Endothelial cell of umbilical vein (primary cell): ENCODE measurements around the gene GIPC1. TPM values are rescaled to one million over a fixed set of nuclear protein-coding genes. Genes with fewer than 3 reads are reported as not detected.

Experiments used
- BruUV-seq: library from RNA; stranded (reverse); fragments of 400-500 nt; replicated peaks from 2 replicates; lab custom pipeline; 2021; lab: Mats Ljungman, UMichigan
- CTCF ChIA-PET: fragments of 300-600, 350-600 bp; sonication (Branson Sonifier 250); formaldehyde crosslinking; loops from one replicate; lab custom pipeline; 2021; ENCODE audit warnings: antibody characterized with exemption, inconsistent platforms; lab: Charles Lee
- POLR2A ChIA-PET: fragments of 300-600, 350-600 bp; sonication (Branson Sonifier 250); formaldehyde crosslinking; loops from one replicate; lab custom pipeline; 2021; ENCODE audit warnings: antibody characterized with exemption, inconsistent platforms; lab: Charles Lee
- DNase-seq: peaks from one replicate; pipeline ENCODE4 v3.0.0-alpha.2; 2011; ENCODE audit warnings: low read depth, low spot score
- FAIRE-seq: peaks from 2 replicates; lab custom pipeline; 2011; peaks lifted over from hg19 to GRCh38; lab: Jason Lieb, UNC
- H2AFZ ChIP-seq: 2 replicates; pipeline ENCODE4 v1.6.0; 2012; ENCODE audit warnings: low read depth, low read length, control low read depth, inconsistent platforms
- H3K27ac ChIP-seq: 2 replicates; pipeline ENCODE4 v1.5.1; 2011; ENCODE audit warnings: low read depth, mild to moderate bottlenecking, control low read depth, low read length, moderate library complexity; ENCODE audit not compliant: insufficient read depth
- H3K27me3 ChIP-seq, 2 experiments: 2 replicates each; pipeline versions ENCODE4 v1.6.0 to v1.6.1; 2011; ENCODE audit warnings: low read length in 2 of 2, mixed read lengths in 1 of 2; ENCODE audit not compliant: control insufficient read depth in 2 of 2, insufficient read depth in 2 of 2
- H3K36me3 ChIP-seq, 2 experiments: 2 replicates in 1 of 2; 3 replicates in 1 of 2; pipeline ENCODE4 v1.5.1; 2011; ENCODE audit warnings: low read length in 2 of 2, mild to moderate bottlenecking in 1 of 2, moderate library complexity in 1 of 2; ENCODE audit not compliant: control insufficient read depth in 2 of 2, insufficient read depth in 2 of 2; ENCODE audit errors: extremely low read depth in 1 of 2
- H3K4me1 ChIP-seq: 3 replicates; pipeline ENCODE4 v1.5.1; 2011; ENCODE audit warnings: mild to moderate bottlenecking, low read length; ENCODE audit not compliant: control insufficient read depth, insufficient read depth; ENCODE audit errors: extremely low read depth
- H3K4me2 ChIP-seq: 2 replicates; pipeline ENCODE4 v1.6.1; 2011; ENCODE audit warnings: low read length, control low read depth, mixed read lengths; ENCODE audit not compliant: insufficient read depth
- H3K4me3 ChIP-seq, 3 experiments: fragments of 200-600 bp in 1 of 3; sonication (generic), shearing (Covaris generic) in 1 of 3; replicated peaks in 1 of 3; 2 replicates each; pipeline ENCODE4 v1.5.1; 2011 to 2016; ENCODE audit warnings: control low read depth in 3 of 3, low read length in 3 of 3, mild to moderate bottlenecking in 2 of 3, inconsistent platforms in 1 of 3, low read depth in 1 of 3, moderate library complexity in 1 of 3; ENCODE audit not compliant: insufficient read depth in 1 of 3
- H3K79me2 ChIP-seq: 2 replicates; pipeline ENCODE4 v1.6.0; 2012; ENCODE audit warnings: low read length, inconsistent platforms; ENCODE audit not compliant: control insufficient read depth, insufficient read depth
- H3K9ac ChIP-seq: replicated peaks from 2 replicates; pipeline ENCODE3; 2011; ENCODE audit warnings: low read length, control low read depth; ENCODE audit not compliant: insufficient read depth; ENCODE audit errors: extremely low read depth
- H3K9me1 ChIP-seq: replicated peaks from 3 replicates; pipeline ENCODE4 v1.6.0; 2011; ENCODE audit warnings: mild to moderate bottlenecking, low read length; ENCODE audit not compliant: control insufficient read depth, insufficient read depth; ENCODE audit errors: extremely low read depth
- H3K9me3 ChIP-seq: replicated peaks from 2 replicates; pipeline ENCODE4 v1.5.1; 2012; ENCODE audit warnings: low read length, inconsistent platforms; ENCODE audit not compliant: control insufficient read depth, insufficient read depth
- H4K20me1 ChIP-seq: replicated peaks from 2 replicates; pipeline ENCODE3; 2011; ENCODE audit warnings: mild to moderate bottlenecking, low read length; ENCODE audit not compliant: control insufficient read depth, insufficient read depth; ENCODE audit errors: extremely low read depth
- EZH2 ChIP-seq: IDR thresholded peaks from 2 replicates; pipeline ENCODE4 v1.6.1; 2012; ENCODE audit warnings: borderline replicate concordance, low read depth, mild to moderate bottlenecking, moderate library complexity, low read length, inconsistent platforms; ENCODE audit not compliant: severe bottlenecking
- FOS ChIP-seq: IDR thresholded peaks from 2 replicates; pipeline ENCODE4 v1.6.1; 2011; ENCODE audit warnings: mild to moderate bottlenecking, low read length, moderate library complexity, borderline replicate concordance; ENCODE audit not compliant: insufficient read depth
- GATA2 ChIP-seq: IDR thresholded peaks from 2 replicates; pipeline ENCODE4 v1.7.0; 2011; ENCODE audit warnings: low read depth, mild to moderate bottlenecking, moderate library complexity, mixed read lengths, low read length; ENCODE audit not compliant: insufficient read length, insufficient read depth
- JUN ChIP-seq: IDR thresholded peaks from 2 replicates; pipeline ENCODE4 v1.6.1; 2011; ENCODE audit warnings: borderline replicate concordance, low read depth; ENCODE audit not compliant: insufficient read length, insufficient read depth
- MYC ChIP-seq: IDR thresholded peaks from one replicate; pipeline ENCODE4 v1.6.1; 2011; ENCODE audit warnings: mild to moderate bottlenecking, low read depth, low read length
- POLR2A ChIP-seq: IDR thresholded peaks from 2 replicates; pipeline ENCODE4 v1.6.1; 2012; ENCODE audit warnings: low read depth, mild to moderate bottlenecking, control low read depth, low read length
- POLR2AphosphoS5 ChIP-seq: IDR thresholded peaks from 2 replicates; pipeline ENCODE4 v1.6.1; 2012; ENCODE audit warnings: low read depth, mild to moderate bottlenecking, control low read depth, low read length, moderate library complexity; ENCODE audit not compliant: insufficient read depth
- dilution Hi-C: fragments of 300-500 bp; cut with MboI; formaldehyde crosslinking; loops from one replicate; pipeline ENCODE4 v1.15.0; 2019; ENCODE audit warnings: low sequenced_read_pairs; ENCODE audit not compliant: extremely low pct_ligation_motif_present
- intact Hi-C: fragments of 100-400 bp; cut with micrococcal nuclease; formaldehyde crosslinking; loops from one replicate; pipeline ENCODE4 v1.10.0; 2022
- polyA plus RNA-seq, 4 experiments: library from polyadenylated mRNA; depleted of rRNA in 3 of 4; stranded (reverse) in 3 of 4; unstranded in 1 of 4; fragments of >200 nt; gene quantifications; 2 replicates each; pipeline versions ENCODE4 v1.2.1 to v1.2.3, GENCODE V29; 2011 to 2012; ENCODE audit warnings: missing spikeins in 1 of 4
- total RNA-seq: library from RNA; stranded (reverse); gene quantifications from 2 replicates; pipeline ENCODE4 v1.2.3, GENCODE V29; 2021
- TF ChIP-seq, protein P1 (sequence below): IDR thresholded peaks from 2 replicates; pipeline ENCODE4 v1.6.1; 2011; ENCODE audit not compliant: insufficient read depth, insufficient read length
- TF ChIP-seq, protein P2 (sequence below), 2 donors: IDR thresholded peaks; 1 replicate in 1 of 2; 2 replicates in 1 of 2; pipeline ENCODE4 v1.5.1; 2011; ENCODE audit warnings: low read length in 2 of 2, mild to moderate bottlenecking in 2 of 2, moderate library complexity in 2 of 2, control low read depth in 1 of 2, inconsistent platforms in 1 of 2, low read depth in 1 of 2; ENCODE audit not compliant: insufficient read depth in 1 of 2; ENCODE audit errors: extremely low read depth in 1 of 2

The GIPC1 gene
- total and polyA plus RNA-seq, 2 donors (not counting 3 experiments of a cell fraction or from before 2014, with no cell fraction given) = 108 to 141 TPM

DNA sequence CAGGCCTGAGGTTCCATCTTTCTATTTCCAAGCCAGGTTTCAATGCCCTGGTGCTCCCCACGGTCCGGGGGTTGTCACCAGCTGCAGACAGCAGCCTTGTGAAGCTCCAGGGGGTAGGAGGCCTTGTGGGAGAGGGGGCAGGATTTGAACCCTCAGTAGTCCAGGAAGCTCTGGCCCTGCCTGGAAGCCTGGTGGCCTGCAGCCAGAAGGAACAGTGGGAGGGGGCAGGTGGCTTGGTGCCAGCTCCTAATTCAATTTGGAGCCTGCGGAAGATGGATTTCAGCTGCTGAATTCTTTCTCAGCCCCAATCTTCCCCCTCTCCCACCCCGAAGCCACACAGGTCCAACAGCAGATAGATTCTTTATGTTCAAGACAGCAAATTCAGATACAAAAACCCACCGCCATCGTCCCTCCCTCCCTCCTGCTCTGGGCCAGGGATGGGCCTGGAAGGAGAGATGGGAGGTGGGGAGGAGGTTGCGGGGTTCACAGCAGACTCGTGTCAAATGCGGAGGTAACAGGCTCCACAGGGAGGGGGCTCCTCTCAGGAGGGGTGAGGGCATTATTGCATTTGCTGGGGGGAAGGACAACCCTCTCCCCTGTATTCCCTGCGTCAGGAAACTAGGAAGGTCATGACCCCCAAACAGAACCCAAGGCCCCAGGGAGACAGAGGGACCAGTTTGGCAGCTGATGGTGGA is 18.4 kb downstream of the GIPC1 start:
- Histone ChIP-seq H3K9me3 (no peaks in the 10 kb centered on the region), H3K9ac (no peak overlapping the region), H3K27me3 (no peaks in the 10 kb centered on the region), H3K4me1 (peaks cover 24% of the 10 kb centered on the region), H3K27ac (no peak overlapping the region), H3K9me1 (no peaks in the 10 kb centered on the region), H3K79me2 (no peaks in the 10 kb centered on the region), H3K4me2 (no peak overlapping the region), H2AFZ (no peak overlapping the region), H3K4me3 (no peak overlapping the region), H3K36me3 (peaks cover 3 to 17% of the 10 kb centered on the region in 2 experiments), H4K20me1 (no peaks in the 10 kb centered on the region)
- FAIRE-seq (no peak), DNase-seq (no peak)
- POLR2A ChIA-PET = no interaction called here
- intact Hi-C loops = loop anchor here (5.0 kb wide), 1 partner anchor 340 kb away; the partner anchor contains the start of gene ASF1B
- TF ChIP-seq, protein P1, sequence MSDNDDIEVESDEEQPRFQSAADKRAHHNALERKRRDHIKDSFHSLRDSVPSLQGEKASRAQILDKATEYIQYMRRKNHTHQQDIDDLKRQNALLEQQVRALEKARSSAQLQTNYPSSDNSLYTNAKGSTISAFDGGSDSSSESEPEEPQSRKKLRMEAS = no peak
- TF ChIP-seq FOS (no peak), MYC (no peak), EZH2 (no peak), POLR2AphosphoS5 (no peak), POLR2A (no peak), JUN (no peak), GATA2 (no peak)
- TF ChIP-seq, protein P2, sequence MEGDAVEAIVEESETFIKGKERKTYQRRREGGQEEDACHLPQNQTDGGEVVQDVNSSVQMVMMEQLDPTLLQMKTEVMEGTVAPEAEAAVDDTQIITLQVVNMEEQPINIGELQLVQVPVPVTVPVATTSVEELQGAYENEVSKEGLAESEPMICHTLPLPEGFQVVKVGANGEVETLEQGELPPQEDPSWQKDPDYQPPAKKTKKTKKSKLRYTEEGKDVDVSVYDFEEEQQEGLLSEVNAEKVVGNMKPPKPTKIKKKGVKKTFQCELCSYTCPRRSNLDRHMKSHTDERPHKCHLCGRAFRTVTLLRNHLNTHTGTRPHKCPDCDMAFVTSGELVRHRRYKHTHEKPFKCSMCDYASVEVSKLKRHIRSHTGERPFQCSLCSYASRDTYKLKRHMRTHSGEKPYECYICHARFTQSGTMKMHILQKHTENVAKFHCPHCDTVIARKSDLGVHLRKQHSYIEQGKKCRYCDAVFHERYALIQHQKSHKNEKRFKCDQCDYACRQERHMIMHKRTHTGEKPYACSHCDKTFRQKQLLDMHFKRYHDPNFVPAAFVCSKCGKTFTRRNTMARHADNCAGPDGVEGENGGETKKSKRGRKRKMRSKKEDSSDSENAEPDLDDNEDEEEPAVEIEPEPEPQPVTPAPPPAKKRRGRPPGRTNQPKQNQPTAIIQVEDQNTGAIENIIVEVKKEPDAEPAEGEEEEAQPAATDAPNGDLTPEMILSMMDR (IDR thresholded peaks at IDR 0.05; ENCODE audit: extremely low read depth in 1 of 2, insufficient read depth in 1 of 2, low read depth in 1 of 2, low read length in 2 of 2) = no peak
- CTCF ChIA-PET = interaction anchor here (1.2 to 4.1 kb wide), 3 partner anchors 10 to 46 kb away, joined by 5 to 12 read pairs (median 6); partner anchors contain the start of gene DNAJB1
- dilution Hi-C loops = no loop called here
- TSS peak; percentile 75 for BruUV-seq
